Activated CD8-positive, alpha-beta T cell treated with anti-CD3 and anti-CD28 coated beads for 36 hours (primary cell): ENCODE measurements around the gene EPHA6. TPM values are rescaled to one million over a fixed set of nuclear protein-coding genes. Genes with fewer than 3 reads are reported as not detected.

Source experiments
- ATAC-seq: fragments of 200-7000 bp; cut with Tn5 transposase; one replicate; pipeline ENCODE4 v1.10.0; 2021; ENCODE audit warnings: mild to moderate bottlenecking, moderate library complexity
- CTCF ChIA-PET: fragments of 350-600 bp; sonication (Branson Sonifier 250); formaldehyde crosslinking; loops from one replicate; lab custom pipeline; 2021; ENCODE audit warnings: antibody characterized with exemption; lab: Charles Lee
- POLR2A ChIA-PET: fragments of 350-600 bp; sonication (Branson Sonifier 250); formaldehyde crosslinking; loops from one replicate; lab custom pipeline; 2021; ENCODE audit warnings: antibody characterized with exemption; lab: Charles Lee
- DNase-seq: peaks from one replicate; pipeline ENCODE4 v3.0.0-alpha.2; 2020
- H3K27ac Mint-ChIP-seq: one replicate; pipeline ENCODE4 v1.8.0; 2021; ENCODE audit warnings: mild to moderate bottlenecking, mixed read lengths
- H3K27me3 Mint-ChIP-seq: one replicate; pipeline ENCODE4 v1.8.0; 2021; ENCODE audit warnings: mixed read lengths
- H3K36me3 Mint-ChIP-seq: one replicate; pipeline ENCODE4 v1.8.0; 2021; ENCODE audit warnings: low read depth, mixed read lengths
- H3K4me1 Mint-ChIP-seq: one replicate; pipeline ENCODE4 v1.8.0; 2021; ENCODE audit warnings: low read depth, mixed read lengths
- H3K4me3 Mint-ChIP-seq: one replicate; pipeline ENCODE4 v1.8.0; 2021; ENCODE audit warnings: mild to moderate bottlenecking, moderate library complexity, mixed read lengths
- H3K9me3 Mint-ChIP-seq: one replicate; pipeline ENCODE4 v1.8.0; 2021; ENCODE audit warnings: mixed read lengths
- CTCF ChIP-seq: fragments of 200-600 bp; IDR thresholded peaks from one replicate; pipeline ENCODE4 v1.8.0; 2022; ENCODE audit warnings: antibody characterized with exemption, mild to moderate bottlenecking
- intact Hi-C: fragments of 100-400 bp; cut with micrococcal nuclease; formaldehyde crosslinking; loops from one replicate; pipeline ENCODE4 v1.10.0; 2022
- total RNA-seq, 2 experiments: library from RNA; stranded (reverse); gene quantifications; one replicate each; pipeline ENCODE4 v1.2.3, GENCODE V29; 2021

The EPHA6 gene
- total RNA-seq, 2 experiments from 2014 or later, result not detected

- DNase-seq, result no peak
Observed at GRCh38 chr3:97680210-97680609, 865.8 kb downstream of the EPHA6 start.

GRCh38 chr3:97680696-97681095 is 866.3 kb downstream of the EPHA6 start:
- ChIA-PET POLR2A (no interaction called here), CTCF (interaction anchor here (1.0 kb wide), 1 partner anchor 39 kb away, joined by 3 read pairs; no protein-coding TSS in a partner anchor)
- no peak overlapping the region for H3K4me3 Mint-ChIP-seq
- H3K27me3 Mint-ChIP-seq, result peaks cover 9% of the 10 kb centered on the region
- no peak overlapping the region for H3K27ac Mint-ChIP-seq
- H3K4me1 Mint-ChIP-seq, result no peaks in the 10 kb centered on the region
- TF ChIP-seq CTCF, result no peak
- no peak for ATAC-seq
- no peaks in the 10 kb centered on the region for H3K36me3 Mint-ChIP-seq
- no peaks in the 10 kb centered on the region for H3K9me3 Mint-ChIP-seq
- no peak for DNase-seq
- intact Hi-C loops, result no loop called here

More at GRCh38 chr3:97680210-97680609, 865.8 kb downstream of the EPHA6 start:
- CTCF ChIA-PET, result no interaction called here
- Mint-ChIP-seq H3K27me3 (peaks cover 9% of the 10 kb centered on the region), H3K9me3 (no peaks in the 10 kb centered on the region), H3K36me3 (no peaks in the 10 kb centered on the region), H3K4me3 (no peak overlapping the region), H3K27ac (no peak overlapping the region), H3K4me1 (no peaks in the 10 kb centered on the region)
- no peak for ATAC-seq
- POLR2A ChIA-PET, result no interaction called here
- intact Hi-C loops, result no loop called here
- TF ChIP-seq CTCF, result no peak

- no peaks in the 10 kb centered on the region for H3K4me1 Mint-ChIP-seq
- no peak overlapping the region for H3K4me3 Mint-ChIP-seq
- no peak for TF ChIP-seq CTCF
- H3K27ac Mint-ChIP-seq, result no peak overlapping the region
- POLR2A ChIA-PET, result no interaction called here
- H3K9me3 Mint-ChIP-seq, result no peaks in the 10 kb centered on the region
- peaks cover 6% of the 10 kb centered on the region for H3K27me3 Mint-ChIP-seq
- intact Hi-C loops, result no loop called here
- H3K36me3 Mint-ChIP-seq, result no peaks in the 10 kb centered on the region
- CTCF ChIA-PET, result no interaction called here
- no peak for DNase-seq
- ATAC-seq, result no peak
Observed at GRCh38 chr3:97684490-97684889, 870.1 kb downstream of the EPHA6 start.

GRCh38 chr3:97686258-97686657 is 871.9 kb downstream of the EPHA6 start:
- no peak for DNase-seq
- CTCF ChIA-PET, result no interaction called here
- no peaks in the 10 kb centered on the region for H3K36me3 Mint-ChIP-seq
- intact Hi-C loops, result no loop called here
- no peaks in the 10 kb centered on the region for H3K4me1 Mint-ChIP-seq
- TF ChIP-seq CTCF, result no peak
- peaks cover 3% of the 10 kb centered on the region for H3K27me3 Mint-ChIP-seq
- no peak overlapping the region for H3K4me3 Mint-ChIP-seq
- no peaks in the 10 kb centered on the region for H3K9me3 Mint-ChIP-seq
- POLR2A ChIA-PET, result no interaction called here
- ATAC-seq, result no peak
- no peak overlapping the region for H3K27ac Mint-ChIP-seq

- ChIA-PET CTCF (no interaction called here), POLR2A (no interaction called here)
- H3K4me1 Mint-ChIP-seq, result no peaks in the 10 kb centered on the region
- no peak overlapping the region for H3K4me3 Mint-ChIP-seq
- no peak overlapping the region for H3K27ac Mint-ChIP-seq
- intact Hi-C loops, result no loop called here
- no peaks in the 10 kb centered on the region for H3K9me3 Mint-ChIP-seq
- no peaks in the 10 kb centered on the region for H3K36me3 Mint-ChIP-seq
- no peak for DNase-seq
- ATAC-seq, result no peak
- no peak for TF ChIP-seq CTCF
- H3K27me3 Mint-ChIP-seq, result peaks cover 2% of the 10 kb centered on the region
Observed at GRCh38 chr3:97687734-97688133, 873.3 kb downstream of the EPHA6 start.
